Measurements from ENCODE around the gene USH1G. TPM values are rescaled to one million over a fixed set of nuclear protein-coding genes. Genes with fewer than 3 reads are reported as not detected.
A peak's percentile ranks its signal among the peaks of the same experiment; 100 is the strongest.

The USH1G gene
- total and polyA plus RNA-seq, 2 of the 13 experiments (the other 11 are each of a cell fraction or from before 2014, with no cell fraction given) = 0.04 TPM; not detected in 1

DNA sequence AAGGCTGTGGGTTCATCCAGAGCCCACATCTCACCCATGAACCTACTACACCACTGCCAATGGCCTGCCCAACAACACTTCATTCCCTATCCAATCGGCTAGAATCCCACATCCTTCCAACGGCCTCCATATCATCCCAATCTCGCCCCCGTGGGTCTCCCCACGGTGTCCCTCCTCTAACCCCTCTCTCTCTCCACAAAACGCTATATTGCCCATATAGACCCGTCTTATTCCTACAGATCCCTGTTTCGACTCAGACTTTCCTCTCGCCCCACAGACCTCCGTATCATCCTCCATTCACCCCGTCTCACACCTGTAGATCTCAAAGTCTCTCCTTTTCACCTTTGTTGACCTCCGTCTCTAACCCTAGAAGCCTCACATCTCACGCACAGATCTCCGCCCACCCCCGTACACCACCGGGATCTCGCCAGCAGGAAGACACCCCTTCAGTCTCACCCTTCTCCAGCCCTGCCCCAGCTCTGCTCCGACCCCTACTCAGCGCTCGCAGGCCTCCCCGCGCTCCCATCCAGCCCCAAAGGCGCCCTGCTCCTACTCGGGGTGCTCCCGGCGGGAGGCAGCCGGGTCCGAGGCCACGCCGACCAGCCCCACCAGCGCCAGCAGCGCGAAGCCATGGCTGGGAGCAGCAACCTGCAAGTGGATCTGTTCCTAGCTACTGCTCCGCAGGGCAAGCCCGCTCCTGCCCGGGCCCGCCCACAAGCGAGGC is 50.6 kb downstream of the USH1G start, which contains the start of gene FDXR (continued):
- peak; percentile 98 for TF ChIP-seq POLR2AphosphoS5 (IDR thresholded peaks at IDR 0.05; ENCODE audit: low read depth, low read length)
- peak; percentile 73; the same call in 1 of the 2 replicates for TF ChIP-seq ETV6 (CRISPR knock-in tag; conservative IDR thresholded peaks at IDR 0.05)
- no peak for TF ChIP-seq ZNF234 (CRISPR knock-in tag; conservative IDR thresholded peaks at IDR 0.05)
- no peak for TF ChIP-seq NBN (conservative IDR thresholded peaks at IDR 0.05)
- TF ChIP-seq, protein P1, sequence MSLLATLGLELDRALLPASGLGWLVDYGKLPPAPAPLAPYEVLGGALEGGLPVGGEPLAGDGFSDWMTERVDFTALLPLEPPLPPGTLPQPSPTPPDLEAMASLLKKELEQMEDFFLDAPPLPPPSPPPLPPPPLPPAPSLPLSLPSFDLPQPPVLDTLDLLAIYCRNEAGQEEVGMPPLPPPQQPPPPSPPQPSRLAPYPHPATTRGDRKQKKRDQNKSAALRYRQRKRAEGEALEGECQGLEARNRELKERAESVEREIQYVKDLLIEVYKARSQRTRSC (CRISPR knock-in tag; IDR thresholded peaks at IDR 0.05; ENCODE audit: low read depth) = peak; percentile 79; the same call in 1 of the 2 replicates
- no peak; the same call in 1 of the 2 replicates for TF ChIP-seq NR2C2 (CRISPR knock-in tag; IDR thresholded peaks at IDR 0.05; ENCODE audit: borderline replicate concordance)
- TF ChIP-seq TFAP4 (IDR thresholded peaks at IDR 0.05; ENCODE audit: borderline replicate concordance, low read depth) = no peak; the same call in 1 of the 2 replicates
- TF ChIP-seq PCBP1 (IDR thresholded peaks at IDR 0.05; ENCODE audit: borderline replicate concordance, low read depth, low read length) = no peak
- peak; percentile 37; the same call in 1 of the 2 replicates for TF ChIP-seq FOXA3 (CRISPR knock-in tag; IDR thresholded peaks at IDR 0.05)
- TF ChIP-seq ATF7-NPFF (CRISPR knock-in tag; IDR thresholded peaks at IDR 0.05; ENCODE audit: low read depth) = peak; percentile 86
- no peak for TF ChIP-seq RORA (CRISPR knock-in tag; IDR thresholded peaks at IDR 0.05)
- no peak for TF ChIP-seq TBL1XR1 (IDR thresholded peaks at IDR 0.05; ENCODE audit: borderline replicate concordance, low read length, partially characterized antibody)
- peak; percentile 76; the same call in 1 of the 2 replicates for TF ChIP-seq MZF1 (CRISPR knock-in tag; IDR thresholded peaks at IDR 0.05; ENCODE audit: borderline replicate concordance)
- no peak for TF ChIP-seq HNRNPH1 (optimal IDR thresholded peaks at IDR 0.05; ENCODE audit: low read depth, low read length)
- TF ChIP-seq TBP (CRISPR knock-in tag; IDR thresholded peaks at IDR 0.05) = no peak
- no peak for TF ChIP-seq IKZF1 (IDR thresholded peaks at IDR 0.05)
- no peak for TF ChIP-seq IRF2 (CRISPR knock-in tag; IDR thresholded peaks at IDR 0.05)
- TF ChIP-seq, protein P2, sequence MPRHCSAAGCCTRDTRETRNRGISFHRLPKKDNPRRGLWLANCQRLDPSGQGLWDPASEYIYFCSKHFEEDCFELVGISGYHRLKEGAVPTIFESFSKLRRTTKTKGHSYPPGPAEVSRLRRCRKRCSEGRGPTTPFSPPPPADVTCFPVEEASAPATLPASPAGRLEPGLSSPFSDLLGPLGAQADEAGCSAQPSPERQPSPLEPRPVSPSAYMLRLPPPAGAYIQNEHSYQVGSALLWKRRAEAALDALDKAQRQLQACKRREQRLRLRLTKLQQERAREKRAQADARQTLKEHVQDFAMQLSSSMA (CRISPR knock-in tag; IDR thresholded peaks at IDR 0.05) = peak; percentile 20; the same call in 1 of the 2 replicates
- TF ChIP-seq ZKSCAN8 (CRISPR knock-in tag; IDR thresholded peaks at IDR 0.05; ENCODE audit: borderline replicate concordance) = 0 out of 2 replicates have a peak, but pooled peaks have one; percentile 43
- peak; percentile 91; the same call in 1 of the 2 replicates for TF ChIP-seq TMF1 (CRISPR knock-in tag; IDR thresholded peaks at IDR 0.05; ENCODE audit: low read depth)
- peak; percentile 65 for TF ChIP-seq ZBTB7B (CRISPR knock-in tag; IDR thresholded peaks at IDR 0.05)
- no peak; the same call in 1 of the 2 replicates for TF ChIP-seq ZNF224 (CRISPR knock-in tag; IDR thresholded peaks at IDR 0.05)
- TF ChIP-seq CBFB (CRISPR knock-in tag; IDR thresholded peaks at IDR 0.05) = 0 out of 2 replicates have a peak, but pooled peaks have one; percentile 50
- TF ChIP-seq, protein P3, sequence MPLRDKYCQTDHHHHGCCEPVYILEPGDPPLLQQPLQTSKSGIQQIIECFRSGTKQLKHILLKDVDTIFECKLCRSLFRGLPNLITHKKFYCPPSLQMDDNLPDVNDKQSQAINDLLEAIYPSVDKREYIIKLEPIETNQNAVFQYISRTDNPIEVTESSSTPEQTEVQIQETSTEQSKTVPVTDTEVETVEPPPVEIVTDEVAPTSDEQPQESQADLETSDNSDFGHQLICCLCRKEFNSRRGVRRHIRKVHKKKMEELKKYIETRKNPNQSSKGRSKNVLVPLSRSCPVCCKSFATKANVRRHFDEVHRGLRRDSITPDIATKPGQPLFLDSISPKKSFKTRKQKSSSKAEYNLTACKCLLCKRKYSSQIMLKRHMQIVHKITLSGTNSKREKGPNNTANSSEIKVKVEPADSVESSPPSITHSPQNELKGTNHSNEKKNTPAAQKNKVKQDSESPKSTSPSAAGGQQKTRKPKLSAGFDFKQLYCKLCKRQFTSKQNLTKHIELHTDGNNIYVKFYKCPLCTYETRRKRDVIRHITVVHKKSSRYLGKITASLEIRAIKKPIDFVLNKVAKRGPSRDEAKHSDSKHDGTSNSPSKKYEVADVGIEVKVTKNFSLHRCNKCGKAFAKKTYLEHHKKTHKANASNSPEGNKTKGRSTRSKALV (CRISPR knock-in tag; IDR thresholded peaks at IDR 0.05) = peak; percentile 14; the same call in 1 of the 2 replicates
- TF ChIP-seq ZNF484 (CRISPR knock-in tag; IDR thresholded peaks at IDR 0.05; ENCODE audit: borderline replicate concordance, low read depth) = no peak
- no peak for TF ChIP-seq ZKSCAN1 (IDR thresholded peaks at IDR 0.05; ENCODE audit: low read length)
- TF ChIP-seq ZNF225 (CRISPR knock-in tag; IDR thresholded peaks at IDR 0.05) = peak; percentile 44; the same call in 1 of the 2 replicates
- TF ChIP-seq SAFB2 (CRISPR knock-in tag; IDR thresholded peaks at IDR 0.05; ENCODE audit: borderline replicate concordance, low read depth) = peak; percentile 79; the same call in 1 of the 2 replicates

Data from HepG2 (cell line).